ENCODE measurements around the gene TXNRD2.

Gene TXNRD2

GRCh38 chr22:19941365-19942082, at the start of gene TXNRD2, which contains the start of gene COMT:
Gene TXNRD2 (minus strand): TSS chr22:19941818. CDS start chr22:19941803, 15 bp downstream.
Gene COMT (plus strand): TSS chr22:19941772. CDS start chr22:19962527, 20,755 bp downstream.
- DNase-seq (ENCODE audit: low spot score), result peak; percentile 80

- DNase-seq (ENCODE audit: low spot score), result no peak
Measured at GRCh38 chr22:19991395-19991644, 49.7 kb upstream of the TXNRD2 start.

- DNase-seq (ENCODE audit: low spot score), result no peak
Measured at GRCh38 chr22:19990609-19991394, 49.2 kb upstream of the TXNRD2 start.

- DNase-seq (ENCODE audit: low spot score), result no peak
Measured at GRCh38 chr22:19990188-19990587, 48.6 kb upstream of the TXNRD2 start.

GRCh38 chr22:19989725-19990067, 48.1 kb upstream of the TXNRD2 start:
- DNase-seq (ENCODE audit: low spot score), result no peak

- DNase-seq (ENCODE audit: low spot score), result no peak
Measured at GRCh38 chr22:19988965-19989724, 47.5 kb upstream of the TXNRD2 start.

GRCh38 chr22:19988331-19988808, 46.8 kb upstream of the TXNRD2 start:
- DNase-seq (ENCODE audit: low spot score), result no peak

GRCh38 chr22:19987394-19988306, 46.0 kb upstream of the TXNRD2 start:
- no peak for DNase-seq (ENCODE audit: low spot score)

GRCh38 chr22:19986410-19987341, 45.1 kb upstream of the TXNRD2 start:
- peak; percentile 96 for DNase-seq (ENCODE audit: low spot score)

GRCh38 chr22:19986011-19986409, 44.4 kb upstream of the TXNRD2 start:
- DNase-seq (ENCODE audit: low spot score), result no peak

- no peak for DNase-seq (ENCODE audit: low spot score)
Measured at GRCh38 chr22:19984851-19985811, 43.5 kb upstream of the TXNRD2 start.

- no peak for DNase-seq (ENCODE audit: low spot score)
Measured at GRCh38 chr22:19984201-19984753, 42.7 kb upstream of the TXNRD2 start.

- DNase-seq (ENCODE audit: low spot score), result no peak
Measured at GRCh38 chr22:19983741-19984140, 42.1 kb upstream of the TXNRD2 start.

- DNase-seq (ENCODE audit: low spot score), result no peak
Measured at GRCh38 chr22:19982991-19983578, 41.5 kb upstream of the TXNRD2 start.

GRCh38 chr22:19981961-19982920, 40.6 kb upstream of the TXNRD2 start:
- DNase-seq (ENCODE audit: low spot score), result no peak

- DNase-seq (ENCODE audit: low spot score), result no peak
Measured at GRCh38 chr22:19981171-19981960, 39.7 kb upstream of the TXNRD2 start.

- no peak for DNase-seq (ENCODE audit: low spot score)
Measured at GRCh38 chr22:19980766-19981165, 39.1 kb upstream of the TXNRD2 start.

All from HuH-7 (cell line).